Endothelial cell of umbilical vein (primary cell): Measurements from ENCODE around the gene MCM9. TPM values are rescaled to one million over a fixed set of nuclear protein-coding genes. Genes with fewer than 3 reads are reported as not detected.

ENCODE experiments used
- BruUV-seq: library from RNA; stranded (reverse); fragments of 400-500 nt; replicated peaks from 2 replicates; lab custom pipeline; 2021; lab: Mats Ljungman, UMichigan
- CTCF ChIA-PET: fragments of 300-600, 350-600 bp; sonication (Branson Sonifier 250); formaldehyde crosslinking; loops from one replicate; lab custom pipeline; 2021; ENCODE audit warnings: antibody characterized with exemption, inconsistent platforms; lab: Charles Lee
- POLR2A ChIA-PET: fragments of 300-600, 350-600 bp; sonication (Branson Sonifier 250); formaldehyde crosslinking; loops from one replicate; lab custom pipeline; 2021; ENCODE audit warnings: antibody characterized with exemption, inconsistent platforms; lab: Charles Lee
- DNase-seq: peaks from one replicate; pipeline ENCODE4 v3.0.0-alpha.2; 2011; ENCODE audit warnings: low read depth, low spot score
- FAIRE-seq: peaks from 2 replicates; lab custom pipeline; 2011; peaks lifted over from hg19 to GRCh38; lab: Jason Lieb, UNC
- H2AFZ ChIP-seq: 2 replicates; pipeline ENCODE4 v1.6.0; 2012; ENCODE audit warnings: low read depth, low read length, control low read depth, inconsistent platforms
- H3K27ac ChIP-seq: 2 replicates; pipeline ENCODE4 v1.5.1; 2011; ENCODE audit warnings: low read depth, mild to moderate bottlenecking, control low read depth, low read length, moderate library complexity; ENCODE audit not compliant: insufficient read depth
- H3K27me3 ChIP-seq, 2 experiments: 2 replicates each; pipeline versions ENCODE4 v1.6.0 to v1.6.1; 2011; ENCODE audit warnings: low read length in 2 of 2, mixed read lengths in 1 of 2; ENCODE audit not compliant: control insufficient read depth in 2 of 2, insufficient read depth in 2 of 2
- H3K36me3 ChIP-seq, 2 experiments: 2 replicates in 1 of 2; 3 replicates in 1 of 2; pipeline ENCODE4 v1.5.1; 2011; ENCODE audit warnings: low read length in 2 of 2, mild to moderate bottlenecking in 1 of 2, moderate library complexity in 1 of 2; ENCODE audit not compliant: control insufficient read depth in 2 of 2, insufficient read depth in 2 of 2; ENCODE audit errors: extremely low read depth in 1 of 2
- H3K4me1 ChIP-seq: 3 replicates; pipeline ENCODE4 v1.5.1; 2011; ENCODE audit warnings: mild to moderate bottlenecking, low read length; ENCODE audit not compliant: control insufficient read depth, insufficient read depth; ENCODE audit errors: extremely low read depth
- H3K4me2 ChIP-seq: 2 replicates; pipeline ENCODE4 v1.6.1; 2011; ENCODE audit warnings: low read length, control low read depth, mixed read lengths; ENCODE audit not compliant: insufficient read depth
- H3K4me3 ChIP-seq, 3 experiments: fragments of 200-600 bp in 1 of 3; sonication (generic), shearing (Covaris generic) in 1 of 3; replicated peaks in 1 of 3; 2 replicates each; pipeline ENCODE4 v1.5.1; 2011 to 2016; ENCODE audit warnings: control low read depth in 3 of 3, low read length in 3 of 3, mild to moderate bottlenecking in 2 of 3, inconsistent platforms in 1 of 3, low read depth in 1 of 3, moderate library complexity in 1 of 3; ENCODE audit not compliant: insufficient read depth in 1 of 3
- H3K79me2 ChIP-seq: 2 replicates; pipeline ENCODE4 v1.6.0; 2012; ENCODE audit warnings: low read length, inconsistent platforms; ENCODE audit not compliant: control insufficient read depth, insufficient read depth
- H3K9ac ChIP-seq: replicated peaks from 2 replicates; pipeline ENCODE3; 2011; ENCODE audit warnings: low read length, control low read depth; ENCODE audit not compliant: insufficient read depth; ENCODE audit errors: extremely low read depth
- H3K9me1 ChIP-seq: replicated peaks from 3 replicates; pipeline ENCODE4 v1.6.0; 2011; ENCODE audit warnings: mild to moderate bottlenecking, low read length; ENCODE audit not compliant: control insufficient read depth, insufficient read depth; ENCODE audit errors: extremely low read depth
- H3K9me3 ChIP-seq: replicated peaks from 2 replicates; pipeline ENCODE4 v1.5.1; 2012; ENCODE audit warnings: low read length, inconsistent platforms; ENCODE audit not compliant: control insufficient read depth, insufficient read depth
- H4K20me1 ChIP-seq: replicated peaks from 2 replicates; pipeline ENCODE3; 2011; ENCODE audit warnings: mild to moderate bottlenecking, low read length; ENCODE audit not compliant: control insufficient read depth, insufficient read depth; ENCODE audit errors: extremely low read depth
- CTCF ChIP-seq, 2 donors: IDR thresholded peaks; 1 replicate in 1 of 2; 2 replicates in 1 of 2; pipeline ENCODE4 v1.5.1; 2011; ENCODE audit warnings: low read length in 2 of 2, mild to moderate bottlenecking in 2 of 2, moderate library complexity in 2 of 2, control low read depth in 1 of 2, inconsistent platforms in 1 of 2, low read depth in 1 of 2; ENCODE audit not compliant: insufficient read depth in 1 of 2; ENCODE audit errors: extremely low read depth in 1 of 2
- EZH2 ChIP-seq: IDR thresholded peaks from 2 replicates; pipeline ENCODE4 v1.6.1; 2012; ENCODE audit warnings: borderline replicate concordance, low read depth, mild to moderate bottlenecking, moderate library complexity, low read length, inconsistent platforms; ENCODE audit not compliant: severe bottlenecking
- GATA2 ChIP-seq: IDR thresholded peaks from 2 replicates; pipeline ENCODE4 v1.7.0; 2011; ENCODE audit warnings: low read depth, mild to moderate bottlenecking, moderate library complexity, mixed read lengths, low read length; ENCODE audit not compliant: insufficient read length, insufficient read depth
- JUN ChIP-seq: IDR thresholded peaks from 2 replicates; pipeline ENCODE4 v1.6.1; 2011; ENCODE audit warnings: borderline replicate concordance, low read depth; ENCODE audit not compliant: insufficient read length, insufficient read depth
- MYC ChIP-seq: IDR thresholded peaks from one replicate; pipeline ENCODE4 v1.6.1; 2011; ENCODE audit warnings: mild to moderate bottlenecking, low read depth, low read length
- POLR2A ChIP-seq: IDR thresholded peaks from 2 replicates; pipeline ENCODE4 v1.6.1; 2012; ENCODE audit warnings: low read depth, mild to moderate bottlenecking, control low read depth, low read length
- POLR2AphosphoS5 ChIP-seq: IDR thresholded peaks from 2 replicates; pipeline ENCODE4 v1.6.1; 2012; ENCODE audit warnings: low read depth, mild to moderate bottlenecking, control low read depth, low read length, moderate library complexity; ENCODE audit not compliant: insufficient read depth
- dilution Hi-C: fragments of 300-500 bp; cut with MboI; formaldehyde crosslinking; loops from one replicate; pipeline ENCODE4 v1.15.0; 2019; ENCODE audit warnings: low sequenced_read_pairs; ENCODE audit not compliant: extremely low pct_ligation_motif_present
- intact Hi-C: fragments of 100-400 bp; cut with micrococcal nuclease; formaldehyde crosslinking; loops from one replicate; pipeline ENCODE4 v1.10.0; 2022
- polyA plus RNA-seq, 4 experiments: library from polyadenylated mRNA; depleted of rRNA in 3 of 4; stranded (reverse) in 3 of 4; unstranded in 1 of 4; fragments of >200 nt; gene quantifications; 2 replicates each; pipeline versions ENCODE4 v1.2.1 to v1.2.3, GENCODE V29; 2011 to 2012; ENCODE audit warnings: missing spikeins in 1 of 4
- total RNA-seq: library from RNA; stranded (reverse); gene quantifications from 2 replicates; pipeline ENCODE4 v1.2.3, GENCODE V29; 2021
- TF ChIP-seq, protein P1 (sequence below): IDR thresholded peaks from 2 replicates; pipeline ENCODE4 v1.6.1; 2011; ENCODE audit not compliant: insufficient read depth, insufficient read length

The MCM9 gene
- total and polyA plus RNA-seq, 2 donors (not counting 3 experiments of a cell fraction or from before 2014, with no cell fraction given): 2.0 to 14.1 TPM

DNA sequence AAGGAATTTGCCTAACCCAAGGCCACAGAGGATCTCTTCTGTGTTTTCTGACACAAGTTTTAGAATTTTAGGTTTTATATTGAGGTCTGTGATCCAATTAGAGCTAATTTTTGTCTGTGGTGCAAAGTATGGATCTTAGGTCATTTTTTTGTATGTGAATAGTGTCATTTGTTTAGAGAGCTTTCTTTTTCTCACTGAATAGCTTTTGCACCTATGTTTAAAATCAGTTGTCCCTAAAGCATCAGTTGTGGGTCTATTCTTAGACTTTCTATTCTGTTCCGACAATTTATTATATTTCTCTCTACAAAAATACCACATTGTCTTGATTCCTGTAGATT is 341 bp upstream of the MCM9 start:
- H3K4me3 ChIP-seq: peak overlapping the region; percentile 78 to 92 (median 79)
- ChIA-PET POLR2A (interaction anchor here (1.7 kb wide), 1 partner anchor 40 kb away, joined by 4 read pairs; no protein-coding TSS in a partner anchor), CTCF (interaction anchor here (0.7 to 1.7 kb wide), 4 partner anchors 11 to 175 kb away, joined by 3 to 7 read pairs (median 4); no protein-coding TSS in a partner anchor)
- dilution Hi-C loops: no loop called here
- TF ChIP-seq POLR2AphosphoS5: no peak
- DNase-seq: no peak
- peak overlapping the region; percentile 63 for H3K27ac ChIP-seq
- intact Hi-C loops: loop anchor here (1.0 to 10.0 kb wide), 4 partner anchors 41 to 410 kb away; partner anchors contain the start of genes ASF1A, CEP85L and MAN1A1
- FAIRE-seq: no peak
- H3K9me1 ChIP-seq: no peaks in the 10 kb centered on the region
- H3K36me3 ChIP-seq: peaks cover 0 to 2% of the 10 kb centered on the region in 2 experiments
- no peaks in the 10 kb centered on the region for H3K27me3 ChIP-seq
- peaks cover 10% of the 10 kb centered on the region for H3K4me1 ChIP-seq
- H3K9ac ChIP-seq: peak overlapping the region; percentile 93
- H3K9me3 ChIP-seq: no peaks in the 10 kb centered on the region
- BruUV-seq: no TSS peak
- peak overlapping the region; percentile 49 for H2AFZ ChIP-seq
- H4K20me1 ChIP-seq: no peaks in the 10 kb centered on the region
- H3K79me2 ChIP-seq: no peaks in the 10 kb centered on the region
- peak overlapping the region; percentile 98 for H3K4me2 ChIP-seq

- dilution Hi-C loops: no loop called here
- no peak for DNase-seq
Measured at GRCh38 chr6:118933855-118934460, 1.0 kb downstream of the MCM9 start.

More at GRCh38 chr6:118933855-118934460, 1.0 kb downstream of the MCM9 start:
- Histone ChIP-seq H3K9me3 (no peaks in the 10 kb centered on the region), H3K36me3 (peaks cover 0 to 2% of the 10 kb centered on the region in 2 experiments), H3K4me2 (peak overlapping the region; percentile 99), H3K4me3 (peak overlapping the region; percentile 79 to 92 (median 80)), H4K20me1 (no peaks in the 10 kb centered on the region), H3K9me1 (no peaks in the 10 kb centered on the region), H3K27ac (no peak overlapping the region), H2AFZ (peak overlapping the region; percentile 44), H3K79me2 (no peaks in the 10 kb centered on the region), H3K4me1 (peaks cover 10% of the 10 kb centered on the region), H3K9ac (no peak overlapping the region), H3K27me3 (no peaks in the 10 kb centered on the region)
- TF ChIP-seq POLR2AphosphoS5 (no peak), MYC (no peak), CTCF (IDR thresholded peaks at IDR 0.05; ENCODE audit: extremely low read depth in 1 of 2, insufficient read depth in 1 of 2, low read depth in 1 of 2, low read length in 2 of 2) (no peak), POLR2A (no peak), EZH2 (no peak), GATA2 (no peak), JUN (no peak)
- TF ChIP-seq, protein P1, sequence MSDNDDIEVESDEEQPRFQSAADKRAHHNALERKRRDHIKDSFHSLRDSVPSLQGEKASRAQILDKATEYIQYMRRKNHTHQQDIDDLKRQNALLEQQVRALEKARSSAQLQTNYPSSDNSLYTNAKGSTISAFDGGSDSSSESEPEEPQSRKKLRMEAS: no peak
- intact Hi-C loops: loop anchor here (10.0 kb wide), 1 partner anchor 411 kb away; the partner anchor contains the start of gene MAN1A1
- ChIA-PET POLR2A (interaction anchor here (0.7 to 1.7 kb wide), 2 partner anchors 11 to 39 kb away, joined by 4 to 8 read pairs; no protein-coding TSS in a partner anchor), CTCF (interaction anchor here (1.2 to 1.7 kb wide), 3 partner anchors 13 to 177 kb away, joined by 3 to 7 read pairs (median 4); no protein-coding TSS in a partner anchor)
- FAIRE-seq: no peak
- BruUV-seq: no TSS peak
